OCI-LY7 (cell line): ENCODE data around the gene KCNN3. TPM values are rescaled to one million over a fixed set of nuclear protein-coding genes. Genes with fewer than 3 reads are reported as not detected.
A peak's percentile ranks its signal among the peaks of the same experiment; 100 is the strongest.

ENCODE experiments used
- BruUV-seq: library from RNA; stranded (reverse); fragments of 400-500 nt; replicated peaks from 2 replicates; lab custom pipeline; 2021; lab: Mats Ljungman, UMichigan
- CTCF ChIA-PET: fragments of 300-600 bp; sonication (Branson Sonifier 250); formaldehyde crosslinking; loops from one replicate; lab custom pipeline; 2022; ENCODE audit warnings: antibody characterized with exemption; ENCODE audit not compliant: unreplicated experiment; lab: Charles Lee
- POLR2A ChIA-PET: fragments of 300-600 bp; sonication (Branson Sonifier 250); formaldehyde crosslinking; loops from one replicate; lab custom pipeline; 2022; ENCODE audit warnings: antibody characterized with exemption; lab: Charles Lee
- DNase-seq: peaks from one replicate; pipeline ENCODE4 v3.0.0-alpha.2; 2015; ENCODE audit warnings: low spot score
- H2AFZ ChIP-seq: fragments of 200-600 bp; sonication (generic), shearing (Covaris generic); 2 replicates; pipeline ENCODE4 v1.6.1; 2014; ENCODE audit warnings: mild to moderate bottlenecking, antibody characterized with exemption, low read length, moderate library complexity
- H3K27ac ChIP-seq: fragments of 200-600 bp; sonication (generic); 2 replicates; pipeline ENCODE4 v1.5.1; 2014; ENCODE audit warnings: mixed run types, low read depth, mild to moderate bottlenecking, moderate library complexity, low read length, inconsistent platforms; ENCODE audit not compliant: poor library complexity, severe bottlenecking
- H3K36me3 ChIP-seq: fragments of 200-600 bp; sonication (generic); 2 replicates; pipeline ENCODE4 v1.6.1; 2014; ENCODE audit warnings: mild to moderate bottlenecking, antibody characterized with exemption, low read length, moderate library complexity, mixed read lengths; ENCODE audit not compliant: insufficient read depth
- H3K4me1 ChIP-seq: fragments of 200-600 bp; sonication (generic); 2 replicates; pipeline ENCODE4 v1.5.1; 2014; ENCODE audit warnings: mild to moderate bottlenecking, low read length; ENCODE audit not compliant: insufficient read depth, poor library complexity, severe bottlenecking
- H3K4me2 ChIP-seq: fragments of 200-600 bp; sonication (generic); 2 replicates; pipeline ENCODE4 v1.6.1; 2014; ENCODE audit warnings: mild to moderate bottlenecking, low read length
- H3K4me3 ChIP-seq: fragments of 200-600 bp; sonication (generic); 2 replicates; pipeline ENCODE4 v1.5.1; 2014; ENCODE audit warnings: mild to moderate bottlenecking, low read depth, low read length; ENCODE audit not compliant: poor library complexity, severe bottlenecking
- H3K79me2 ChIP-seq: fragments of 200-600 bp; sonication (generic); 2 replicates; pipeline ENCODE4 v1.6.1; 2016; ENCODE audit warnings: low read depth, mild to moderate bottlenecking, low read length, moderate library complexity, mixed read lengths; ENCODE audit not compliant: insufficient read depth
- H3K9me2 ChIP-seq: fragments of 200-600 bp; sonication (generic); 2 replicates; pipeline ENCODE4 v1.6.1; 2016; ENCODE audit warnings: mild to moderate bottlenecking, low read length, mixed read lengths; ENCODE audit not compliant: insufficient read depth
- H3K9me3 ChIP-seq: fragments of 200-600 bp; sonication (generic); 2 replicates; pipeline ENCODE4 v1.6.1; 2014; ENCODE audit warnings: mild to moderate bottlenecking, mixed run types, low read length, mixed read lengths
- H4K20me1 ChIP-seq: fragments of 200-600 bp; sonication (generic); 2 replicates; pipeline ENCODE4 v1.6.1; 2014; ENCODE audit warnings: mild to moderate bottlenecking, antibody characterized with exemption, low read length, moderate library complexity, mixed read lengths; ENCODE audit not compliant: insufficient read depth
- EZH2phosphoT487 ChIP-seq: fragments of 200-600 bp; sonication (generic); IDR thresholded peaks from 2 replicates; pipeline ENCODE4 v1.6.1; 2018; ENCODE audit warnings: low read depth, borderline replicate concordance, mild to moderate bottlenecking, mixed run types, antibody characterized with exemption, low read length, moderate library complexity, mixed read lengths
- intact Hi-C: fragments of 100-400 bp; cut with micrococcal nuclease; formaldehyde crosslinking; loops from one replicate; pipeline ENCODE4 v1.10.0; 2022; ENCODE audit not compliant: unreplicated experiment
- total RNA-seq, 2 experiments: library from RNA; depleted of rRNA in 1 of 2; stranded (reverse); fragments of >200 nt in 1 of 2; shearing (Covaris generic) in 1 of 2; gene quantifications; 2 replicates each; pipeline ENCODE4 v1.2.3, GENCODE V29; 2014 to 2022
- TF ChIP-seq, protein P1 (sequence below): fragments of 200-600 bp; sonication (generic); conservative IDR thresholded peaks from 2 replicates; pipeline ENCODE4 v1.5.1; 2014; ENCODE audit warnings: mild to moderate bottlenecking, antibody characterized with exemption, low read length, moderate library complexity, mixed read lengths

KCNN3 gene
- total RNA-seq, 2 experiments from 2014 or later: 14.8 to 50.8 TPM

DNA sequence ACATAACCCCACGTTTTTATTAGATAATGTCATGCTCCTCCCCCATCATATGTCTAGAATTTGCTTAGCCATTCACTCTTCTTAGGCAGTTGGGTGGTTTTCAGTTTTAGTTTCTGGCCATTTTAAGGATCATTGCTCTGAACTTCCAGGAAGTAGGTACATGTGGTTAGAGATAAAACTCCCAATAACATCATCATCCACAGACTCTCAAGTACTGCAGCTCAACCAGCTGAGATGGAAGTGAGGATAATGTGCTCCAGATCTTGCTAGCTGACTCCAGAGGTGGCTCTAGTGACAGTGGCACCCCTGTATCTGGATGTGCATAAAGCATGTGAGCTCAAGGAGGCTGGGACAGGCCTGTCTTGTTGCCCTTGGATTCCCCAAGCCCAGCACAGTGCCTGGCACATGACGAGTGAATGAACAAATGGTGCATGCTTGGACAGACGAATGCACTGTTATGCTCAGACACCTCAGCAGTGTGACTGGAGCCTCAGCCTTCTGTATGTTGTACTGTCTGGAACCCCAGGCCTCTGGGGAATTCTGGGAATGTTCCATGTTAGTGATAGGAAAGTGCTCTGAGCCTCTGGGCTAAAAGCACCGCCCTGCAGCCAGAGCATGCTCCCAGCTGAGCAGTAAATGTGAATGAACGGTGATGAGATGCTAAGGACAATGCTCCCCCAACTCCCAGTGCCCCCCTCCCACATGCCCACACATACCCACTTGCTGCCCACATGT lies 16.4 kb upstream of the KCNN3 start:
- H3K9me3 ChIP-seq: no peaks in the 10 kb centered on the region
- H2AFZ ChIP-seq: peak overlapping the region; percentile 48; the same call in 1 of the 2 replicates

DNA sequence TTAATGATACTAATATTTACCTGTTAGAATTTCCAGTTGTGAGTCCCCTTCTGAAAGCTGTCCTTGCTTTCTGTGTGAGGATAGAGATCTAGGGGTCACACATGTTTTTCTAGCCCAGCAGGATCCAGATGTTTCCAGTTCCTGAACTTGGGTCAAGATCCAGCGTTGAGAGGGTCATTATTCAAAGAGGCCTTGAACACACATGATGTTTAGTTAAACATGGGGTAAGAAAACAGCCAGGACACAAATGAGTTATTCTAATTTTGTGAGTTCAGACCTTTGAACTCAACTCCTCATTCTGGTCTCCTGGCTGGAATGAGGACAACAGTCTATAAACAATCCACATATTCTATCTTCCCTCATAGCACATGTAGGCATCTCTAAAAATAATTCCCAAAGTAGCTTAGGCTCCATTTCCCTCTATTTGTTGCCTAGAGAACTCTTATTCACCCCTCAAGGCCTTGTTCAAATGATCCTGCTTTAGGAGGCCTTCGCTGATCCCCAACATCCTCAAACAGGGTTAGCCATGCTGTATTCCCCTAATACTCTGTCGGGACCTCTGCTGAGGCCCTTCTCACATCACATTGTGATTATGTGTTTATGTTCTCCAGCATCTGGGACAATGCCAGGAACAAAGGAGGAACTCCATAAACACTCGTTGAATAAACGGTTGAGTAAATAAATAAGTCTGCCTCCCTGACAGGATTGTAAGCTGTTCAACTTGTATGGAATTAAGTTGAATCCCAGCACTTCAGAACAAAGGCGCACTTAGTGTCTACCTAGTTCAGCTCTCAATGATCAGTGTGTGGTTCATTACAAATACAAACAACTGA lies 15.0 kb upstream of the KCNN3 start:
- H3K4me3 ChIP-seq: no peak overlapping the region
- H3K79me2 ChIP-seq: no peaks in the 10 kb centered on the region
- intact Hi-C loops: no loop called here
- no peak overlapping the region for H3K27ac ChIP-seq
- H3K4me2 ChIP-seq: no peak overlapping the region
- BruUV-seq: no TSS peak
- no peaks in the 10 kb centered on the region for H3K9me2 ChIP-seq
- CTCF ChIA-PET: no interaction called here
- DNase-seq: no peak
- no peaks in the 10 kb centered on the region for H3K36me3 ChIP-seq
- peaks cover 11% of the 10 kb centered on the region for H3K4me1 ChIP-seq
- no peaks in the 10 kb centered on the region for H4K20me1 ChIP-seq
- POLR2A ChIA-PET: interaction anchor here (1.4 kb wide), 1 partner anchor 56 kb away, joined by 3 read pairs; no protein-coding TSS in a partner anchor
- no peak for TF ChIP-seq EZH2phosphoT487
- TF ChIP-seq, protein P1, sequence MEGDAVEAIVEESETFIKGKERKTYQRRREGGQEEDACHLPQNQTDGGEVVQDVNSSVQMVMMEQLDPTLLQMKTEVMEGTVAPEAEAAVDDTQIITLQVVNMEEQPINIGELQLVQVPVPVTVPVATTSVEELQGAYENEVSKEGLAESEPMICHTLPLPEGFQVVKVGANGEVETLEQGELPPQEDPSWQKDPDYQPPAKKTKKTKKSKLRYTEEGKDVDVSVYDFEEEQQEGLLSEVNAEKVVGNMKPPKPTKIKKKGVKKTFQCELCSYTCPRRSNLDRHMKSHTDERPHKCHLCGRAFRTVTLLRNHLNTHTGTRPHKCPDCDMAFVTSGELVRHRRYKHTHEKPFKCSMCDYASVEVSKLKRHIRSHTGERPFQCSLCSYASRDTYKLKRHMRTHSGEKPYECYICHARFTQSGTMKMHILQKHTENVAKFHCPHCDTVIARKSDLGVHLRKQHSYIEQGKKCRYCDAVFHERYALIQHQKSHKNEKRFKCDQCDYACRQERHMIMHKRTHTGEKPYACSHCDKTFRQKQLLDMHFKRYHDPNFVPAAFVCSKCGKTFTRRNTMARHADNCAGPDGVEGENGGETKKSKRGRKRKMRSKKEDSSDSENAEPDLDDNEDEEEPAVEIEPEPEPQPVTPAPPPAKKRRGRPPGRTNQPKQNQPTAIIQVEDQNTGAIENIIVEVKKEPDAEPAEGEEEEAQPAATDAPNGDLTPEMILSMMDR: no peak
- H3K9me3 ChIP-seq: no peaks in the 10 kb centered on the region
- no peak overlapping the region for H2AFZ ChIP-seq

More for the DNA sequence above, 16.4 kb upstream of the KCNN3 start:
- DNase-seq: no peak
- H3K4me2 ChIP-seq: peak overlapping the region; percentile 38; the same call in 1 of the 2 replicates
- no peak overlapping the region for H3K27ac ChIP-seq
- no peaks in the 10 kb centered on the region for H4K20me1 ChIP-seq
- no peak for TF ChIP-seq EZH2phosphoT487
- TF ChIP-seq, protein P1: no peak
- BruUV-seq: no TSS peak
- intact Hi-C loops: no loop called here
- no peaks in the 10 kb centered on the region for H3K79me2 ChIP-seq
- H3K4me1 ChIP-seq: peaks cover 11% of the 10 kb centered on the region
- ChIA-PET CTCF (no interaction called here), POLR2A (interaction anchor here (0.5 kb wide), 1 partner anchor 273 kb away, joined by 4 read pairs; no protein-coding TSS in a partner anchor)
- no peaks in the 10 kb centered on the region for H3K9me2 ChIP-seq
- no peak overlapping the region for H3K4me3 ChIP-seq
- no peaks in the 10 kb centered on the region for H3K36me3 ChIP-seq
